Thyroid gland (tissue), 4 donors: ENCODE results near the gene LHFPL4. TPM values are rescaled to one million over a fixed set of nuclear protein-coding genes. Genes with fewer than 3 reads are reported as not detected.

Experiments used
- DNase-seq, 2 donors: peaks; one replicate each; pipeline ENCODE4 v3.0.0-alpha.2; 2019
- H3K27ac ChIP-seq, 3 donors: fragments of 200-600 bp; sonication (generic); 1 replicate in 2 of 3; 2 replicates in 1 of 3; pipeline ENCODE4 v1.5.1; 2016 to 2019; ENCODE audit warnings: mild to moderate bottlenecking in 1 of 3, moderate library complexity in 1 of 3
- H3K27me3 ChIP-seq: fragments of 200-600 bp; sonication (generic); one replicate; pipeline ENCODE4 v1.5.1; 2019
- H3K36me3 ChIP-seq, 2 donors: fragments of 200-600 bp; sonication (generic); one replicate each; pipeline ENCODE4 v1.5.1; 2016 to 2019
- H3K4me1 ChIP-seq, 2 donors: fragments of 200-600 bp; sonication (generic); one replicate each; pipeline ENCODE4 v1.5.1; 2017 to 2019
- H3K4me3 ChIP-seq, 3 donors: fragments of 200-600 bp; sonication (generic); replicated peaks in 1 of 3; 1 replicate in 2 of 3; 2 replicates in 1 of 3; pipeline ENCODE4 v1.5.1; 2016; ENCODE audit warnings: mild to moderate bottlenecking in 1 of 3
- H3K9me3 ChIP-seq: fragments of 200-600 bp; sonication (generic); one replicate; pipeline ENCODE4 v1.5.1; 2017
- CTCF ChIP-seq, 6 experiments: fragments of 200-600 bp in 3 of 6; fragments of 450-650 bp in 3 of 6; sonication (generic) in 3 of 6; IDR thresholded peaks; one replicate each; pipeline ENCODE4 v1.5.1; 2016 to 2019; ENCODE audit warnings: antibody characterized with exemption in 6 of 6, mild to moderate bottlenecking in 2 of 6, inconsistent platforms in 1 of 6, moderate library complexity in 1 of 6
- POLR2A ChIP-seq, 2 donors: fragments of 450-650 bp; IDR thresholded peaks; one replicate each; pipeline ENCODE4 v1.6.1; 2017; ENCODE audit warnings: antibody characterized with exemption in 2 of 2, mild to moderate bottlenecking in 2 of 2, moderate library complexity in 1 of 2
- WGBS, 2 donors: methylation state at CpG; one replicate each; pipeline ENCODE4 v1.1.5; 2017; 5-methylcytosine and 5-hydroxymethylcytosine counted together
- intact Hi-C: fragments of 100-400 bp; cut with DNase I; formaldehyde crosslinking; loops from one replicate; pipeline ENCODE4 v1.15.1; 2023
- total RNA-seq, 4 donors: library from RNA; depleted of rRNA; stranded (reverse); fragments of >200 nt; gene quantifications; one replicate each; pipeline ENCODE4 v1.2.3, GENCODE V29; 2016

The LHFPL4 gene
- total RNA-seq, 4 donors from 2014 or later = 0.11 to 0.13 TPM; not detected in 2

- Histone ChIP-seq H3K4me1 (no peaks in the 10 kb centered on the region), H3K27ac (no peak overlapping the region), H3K9me3 (no peaks in the 10 kb centered on the region), H3K36me3 (no peaks in the 10 kb centered on the region), H3K27me3 (no peaks in the 10 kb centered on the region), H3K4me3 (no peak overlapping the region)
- no peak for TF ChIP-seq POLR2A (IDR thresholded peaks at IDR 0.05)
- TF ChIP-seq CTCF (IDR thresholded peaks at IDR 0.05) = no peak
- DNase-seq = no peak
- intact Hi-C loops = no loop called here
These were observed 17.4 kb downstream of the LHFPL4 start for GRCh38 chr3:9536212-9536611.

GRCh38 chr3:9534429-9534828 is 19.2 kb downstream of the LHFPL4 start:
- Histone ChIP-seq H3K27ac (no peak overlapping the region), H3K4me1 (no peaks in the 10 kb centered on the region), H3K9me3 (no peaks in the 10 kb centered on the region), H3K4me3 (no peak overlapping the region), H3K27me3 (no peaks in the 10 kb centered on the region), H3K36me3 (no peaks in the 10 kb centered on the region)
- intact Hi-C loops = no loop called here
- no peak for DNase-seq
- TF ChIP-seq POLR2A (IDR thresholded peaks at IDR 0.05) (no peak), CTCF (IDR thresholded peaks at IDR 0.05) (no peak)
- 78 to 89% methylated on average over 3 of the region's 3 CpGs for WGBS, 2 donors

- H3K9me3 ChIP-seq = no peaks in the 10 kb centered on the region
- no peak for DNase-seq
- H3K4me1 ChIP-seq = no peaks in the 10 kb centered on the region
- no peaks in the 10 kb centered on the region for H3K36me3 ChIP-seq
- H3K4me3 ChIP-seq = no peak overlapping the region
- no peaks in the 10 kb centered on the region for H3K27me3 ChIP-seq
- intact Hi-C loops = no loop called here
- WGBS, 2 donors = 73 to 79% methylated on average over 2 of the region's 2 CpGs
- TF ChIP-seq CTCF (IDR thresholded peaks at IDR 0.05) = no peak
- TF ChIP-seq POLR2A (IDR thresholded peaks at IDR 0.05) = no peak
- no peak overlapping the region for H3K27ac ChIP-seq
These were observed 28.5 kb downstream of the LHFPL4 start for GRCh38 chr3:9525078-9525477.

GRCh38 chr3:9514956-9515355 is 38.7 kb downstream of the LHFPL4 start:
- no peak overlapping the region for H3K4me3 ChIP-seq
- intact Hi-C loops = no loop called here
- whole genome bisulfite sequencing, 2 donors = 59 to 72% methylated on average over 2 of the region's 2 CpGs
- H3K4me1 ChIP-seq = no peaks in the 10 kb centered on the region
- H3K27me3 ChIP-seq = no peaks in the 10 kb centered on the region
- no peak for DNase-seq
- H3K36me3 ChIP-seq = no peaks in the 10 kb centered on the region
- no peak overlapping the region for H3K27ac ChIP-seq
- TF ChIP-seq POLR2A (IDR thresholded peaks at IDR 0.05) = no peak
- no peak for TF ChIP-seq CTCF (IDR thresholded peaks at IDR 0.05)
- H3K9me3 ChIP-seq = no peaks in the 10 kb centered on the region

- H3K4me1 ChIP-seq = no peaks in the 10 kb centered on the region
- DNase-seq = no peak
- no peak overlapping the region for H3K4me3 ChIP-seq
- 71 to 75% methylated on average over 4 of the region's 4 CpGs for WGBS, 2 donors
- H3K36me3 ChIP-seq = no peaks in the 10 kb centered on the region
- no peaks in the 10 kb centered on the region for H3K9me3 ChIP-seq
- TF ChIP-seq CTCF (IDR thresholded peaks at IDR 0.05) = no peak
- TF ChIP-seq POLR2A (IDR thresholded peaks at IDR 0.05) = no peak
- H3K27ac ChIP-seq = no peak overlapping the region
- intact Hi-C loops = no loop called here
- H3K27me3 ChIP-seq = no peaks in the 10 kb centered on the region
These were observed 39.3 kb downstream of the LHFPL4 start for GRCh38 chr3:9514306-9514705.
